ENCODE data around the gene LRP1B.

Gene LRP1B

GRCh38 chr2:140759426-140760156 is 1371.2 kb downstream of the LRP1B start:
- TF ChIP-seq TAF1 (IDR thresholded peaks at IDR 0.05; ENCODE audit: borderline replicate concordance, insufficient read depth, low read length) = no peak
- no peak for TF ChIP-seq REST (IDR thresholded peaks at IDR 0.05; ENCODE audit: insufficient read depth in 1 of 2, low read depth in 2 of 2, low read length in 2 of 2)
- TF ChIP-seq SIN3A (IDR thresholded peaks at IDR 0.05; ENCODE audit: borderline replicate concordance, insufficient read depth, low read length) = no peak

- TF ChIP-seq TAF1 (IDR thresholded peaks at IDR 0.05; ENCODE audit: borderline replicate concordance, insufficient read depth, low read length) (no peak), SIN3A (IDR thresholded peaks at IDR 0.05; ENCODE audit: borderline replicate concordance, insufficient read depth, low read length) (no peak), POLR2AphosphoS5 (IDR thresholded peaks at IDR 0.05; ENCODE audit: low read depth, low read length) (no peak), REST (IDR thresholded peaks at IDR 0.05; ENCODE audit: insufficient read depth in 1 of 2, low read depth in 2 of 2, low read length in 2 of 2) (no peak), FOXP2 (optimal IDR thresholded peaks at IDR 0.05; ENCODE audit: borderline replicate concordance, extremely low read depth, extremely low read length, insufficient read depth) (no peak)
Measured at GRCh38 chr2:140747665-140748064, 1383.2 kb downstream of the LRP1B start.

GRCh38 chr2:140747090-140747489 is 1383.7 kb downstream of the LRP1B start:
- TF ChIP-seq REST (IDR thresholded peaks at IDR 0.05; ENCODE audit: insufficient read depth in 1 of 2, low read depth in 2 of 2, low read length in 2 of 2) = no peak
- TF ChIP-seq SIN3A (IDR thresholded peaks at IDR 0.05; ENCODE audit: borderline replicate concordance, insufficient read depth, low read length) = no peak
- TF ChIP-seq POLR2AphosphoS5 (IDR thresholded peaks at IDR 0.05; ENCODE audit: low read depth, low read length) = no peak
- no peak for TF ChIP-seq FOXP2 (optimal IDR thresholded peaks at IDR 0.05; ENCODE audit: borderline replicate concordance, extremely low read depth, extremely low read length, insufficient read depth)
- no peak for TF ChIP-seq TAF1 (IDR thresholded peaks at IDR 0.05; ENCODE audit: borderline replicate concordance, insufficient read depth, low read length)

- no peak for TF ChIP-seq TAF1 (IDR thresholded peaks at IDR 0.05; ENCODE audit: borderline replicate concordance, insufficient read depth, low read length)
- no peak for TF ChIP-seq REST (IDR thresholded peaks at IDR 0.05; ENCODE audit: insufficient read depth in 1 of 2, low read depth in 2 of 2, low read length in 2 of 2)
- no peak for TF ChIP-seq POLR2AphosphoS5 (IDR thresholded peaks at IDR 0.05; ENCODE audit: low read depth, low read length)
- no peak for TF ChIP-seq SIN3A (IDR thresholded peaks at IDR 0.05; ENCODE audit: borderline replicate concordance, insufficient read depth, low read length)
- no peak for TF ChIP-seq FOXP2 (optimal IDR thresholded peaks at IDR 0.05; ENCODE audit: borderline replicate concordance, extremely low read depth, extremely low read length, insufficient read depth)
Measured at GRCh38 chr2:140744379-140744778, 1386.4 kb downstream of the LRP1B start.

All from PFSK-1 (cell line).